HepG2 (cell line): ENCODE measurements around the gene PAPSS2. TPM values are rescaled to one million over a fixed set of nuclear protein-coding genes. Genes with fewer than 3 reads are reported as not detected.

Experiments used
- ARID4A ChIP-seq: sonication (generic); formaldehyde crosslinking; IDR thresholded peaks from 2 replicates; pipeline ENCODE4 v1.5.0; 2020; ENCODE audit warnings: mild to moderate bottlenecking, missing genetic modification reagents, borderline replicate concordance
- CEBPZ ChIP-seq: IDR thresholded peaks from 2 replicates; pipeline ENCODE4 v1.6.1; 2012; ENCODE audit warnings: low read length, improper control_type of control experiment
- DR1 ChIP-seq: sonication (generic); formaldehyde crosslinking; IDR thresholded peaks from 2 replicates; pipeline ENCODE4 v1.8.0; 2021; ENCODE audit warnings: mild to moderate bottlenecking, missing genetic modification reagents, inconsistent platforms
- ETV6 ChIP-seq: sonication (generic); formaldehyde crosslinking; conservative IDR thresholded peaks from 2 replicates; pipeline ENCODE4 v1.4.0; 2020; ENCODE audit warnings: missing genetic modification reagents
- JUND ChIP-seq: sonication (generic); formaldehyde crosslinking; IDR thresholded peaks from 2 replicates; pipeline ENCODE4 v1.8.0; 2022; ENCODE audit warnings: mild to moderate bottlenecking, missing genetic modification reagents
- NCOA1 ChIP-seq: sonication (generic); formaldehyde crosslinking; IDR thresholded peaks from 2 replicates; pipeline ENCODE4 v1.9.0; 2021; ENCODE audit warnings: missing genetic modification reagents
- SIX1 ChIP-seq: sonication (generic); formaldehyde crosslinking; IDR thresholded peaks from 2 replicates; pipeline ENCODE4 v1.4.0; 2020; ENCODE audit warnings: missing genetic modification reagents, borderline replicate concordance
- TRAFD1 ChIP-seq: sonication (generic); formaldehyde crosslinking; IDR thresholded peaks from 2 replicates; pipeline ENCODE4 v1.5.1; 2020; ENCODE audit warnings: missing genetic modification reagents, mild to moderate bottlenecking, borderline replicate concordance
- ZNF280B ChIP-seq: sonication (generic); formaldehyde crosslinking; IDR thresholded peaks from 2 replicates; pipeline ENCODE4 v1.5.0; 2020; ENCODE audit warnings: missing genetic modification reagents, mild to moderate bottlenecking, borderline replicate concordance
- ZNF329 ChIP-seq: sonication (generic); formaldehyde crosslinking; IDR thresholded peaks from 2 replicates; pipeline ENCODE4 v1.9.0; 2021; ENCODE audit warnings: low read depth, mild to moderate bottlenecking, missing genetic modification reagents
- ZNF362 ChIP-seq: sonication (generic); formaldehyde crosslinking; IDR thresholded peaks from 2 replicates; pipeline ENCODE4 v1.4.0; 2020; ENCODE audit warnings: missing genetic modification reagents, mild to moderate bottlenecking, borderline replicate concordance
- polyA plus RNA-seq, 8 experiments: library from polyadenylated mRNA; depleted of rRNA in 3 of 8; stranded (reverse) in 7 of 8; unstranded in 1 of 8; fragments of >200 nt; fragmentation: Illumina TruSeq in 4 of 8; extraction: Trizol in 4 of 8; gene quantifications; 2 replicates each; pipeline versions ENCODE4 v1.2.1 to v1.2.3, GENCODE V29; 2011 to 2016; ENCODE audit warnings: low read depth in 4 of 8, missing spikeins in 1 of 8, mixed read lengths in 1 of 8; ENCODE audit not compliant: insufficient read depth in 1 of 8
- total RNA-seq, 5 experiments: library from RNA; depleted of rRNA; stranded (reverse); fragments of >200 nt; fragmentation: Illumina TruSeq; extraction: Trizol; gene quantifications; 2 replicates each; pipeline ENCODE4 v1.2.3, GENCODE V29; 2016; ENCODE audit warnings: low read depth in 1 of 5

Gene PAPSS2
- total and polyA plus RNA-seq, 2 of the 13 experiments (the other 11 are each of a cell fraction or from before 2014, with no cell fraction given), result 0.11 to 0.12 TPM

- TF ChIP-seq CEBPZ (no peak), SIX1 (CRISPR knock-in tag) (no peak), DR1 (peak; percentile 45; the same call in 1 of the 2 replicates), JUND (CRISPR knock-in tag) (no peak), NCOA1 (CRISPR knock-in tag) (no peak), TRAFD1 (CRISPR knock-in tag) (no peak), ZNF280B (no peak), ETV6 (CRISPR knock-in tag) (no peak), ZNF329 (CRISPR knock-in tag) (no peak), ARID4A (CRISPR knock-in tag) (peak; percentile 38; the same call in 1 of the 2 replicates), ZNF362 (CRISPR knock-in tag) (peak; percentile 96)
Observed at GRCh38 chr10:87618566-87619423, 40.9 kb upstream of the PAPSS2 start (continued).
